Endodermal cell (in vitro differentiated cells): ENCODE data around the gene GLDN. TPM values are rescaled to one million over a fixed set of nuclear protein-coding genes. Genes with fewer than 3 reads are reported as not detected.
"Not testable (repeated sequence)": the region's sequence is repeated elsewhere in the genome, so short reads cannot be mapped to it uniquely, and the experiment has no call there.

ENCODE experiments used
- DNase-seq: peaks from one replicate; pipeline ENCODE4 v3.0.0-alpha.2; 2017
- H3K27ac ChIP-seq: 2 replicates; pipeline ENCODE4 v1.5.1; 2013; ENCODE audit warnings: mild to moderate bottlenecking, low read depth, low read length, moderate library complexity
- H3K27me3 ChIP-seq: 2 replicates; pipeline ENCODE4 v1.6.1; 2013; ENCODE audit warnings: mild to moderate bottlenecking, low read length, moderate library complexity; ENCODE audit not compliant: insufficient read depth, control insufficient read depth, poor library complexity, severe bottlenecking
- H3K36me3 ChIP-seq: 2 replicates; pipeline ENCODE4 v1.7.0; 2013; ENCODE audit warnings: mild to moderate bottlenecking, low read length, moderate library complexity; ENCODE audit not compliant: control insufficient read depth, insufficient read depth
- H3K4me1 ChIP-seq: one replicate; pipeline ENCODE4 v1.7.0; 2013; ENCODE audit warnings: low read length; ENCODE audit not compliant: control insufficient read depth, insufficient read depth
- H3K4me3 ChIP-seq: 2 replicates; pipeline ENCODE4 v1.5.1; 2013; ENCODE audit warnings: mild to moderate bottlenecking, low read length, moderate library complexity
- H3K9ac ChIP-seq: 2 replicates; pipeline ENCODE4 v1.6.1; 2013; ENCODE audit warnings: mild to moderate bottlenecking, low read length, moderate library complexity; ENCODE audit not compliant: poor library complexity, severe bottlenecking; ENCODE audit errors: extremely low read depth
- H3K9me3 ChIP-seq: 2 replicates; pipeline ENCODE4 v1.6.1; 2013; ENCODE audit warnings: mild to moderate bottlenecking, low read length, moderate library complexity; ENCODE audit not compliant: control insufficient read depth
- H3K27ac Mint-ChIP-seq: 2 replicates; pipeline ENCODE4 v1.8.0; 2020; ENCODE audit warnings: mixed read lengths
- H3K27me3 Mint-ChIP-seq: 2 replicates; pipeline ENCODE4 v1.8.0; 2021; ENCODE audit warnings: mild to moderate bottlenecking, mixed read lengths; ENCODE audit not compliant: insufficient read depth
- H3K36me3 Mint-ChIP-seq: 2 replicates; pipeline ENCODE4 v1.8.0; 2020; ENCODE audit warnings: low read depth, mixed read lengths
- H3K4me1 Mint-ChIP-seq: 2 replicates; pipeline ENCODE4 v1.8.0; 2020; ENCODE audit warnings: mixed read lengths
- H3K4me3 Mint-ChIP-seq: 2 replicates; pipeline ENCODE4 v1.8.0; 2020; ENCODE audit warnings: mild to moderate bottlenecking, moderate library complexity, mixed read lengths
- H3K9me3 Mint-ChIP-seq: 2 replicates; pipeline ENCODE4 v1.8.0; 2020; ENCODE audit warnings: mild to moderate bottlenecking, mixed read lengths
- CTCF ChIP-seq: fragments of 200-600 bp; sonication (generic); conservative IDR thresholded peaks from 2 replicates; pipeline ENCODE4 v1.5.0; 2021; ENCODE audit warnings: antibody characterized with exemption, mild to moderate bottlenecking
- WGBS, 2 experiments: methylation state at CpG; one replicate each; pipeline versions ENCODE4 v1.1.5 to v1.1.7; 2013; ENCODE audit warnings: missing lambda C conversion rate in 2 of 2, mixed read lengths in 1 of 2; ENCODE audit not compliant: insufficient coverage in 1 of 2, insufficient read length in 1 of 2; 5-methylcytosine and 5-hydroxymethylcytosine counted together
- total RNA-seq, 2 donors: library from RNA; stranded (reverse); fragmentation: NEBNext Ultra II Directional in 1 of 2; extraction: Animal tissue kit (Norgen Biotek cat#: 25700) in 1 of 2; gene quantifications; 2 replicates in 1 of 2; 3 replicates in 1 of 2; pipeline ENCODE4 v1.2.1, GENCODE V29; 2021

GLDN gene
- total RNA-seq, 2 donors from 2014 or later, result 0.62 to 1.7 TPM

GRCh38 chr15:51414256-51414860, 72.9 kb downstream of the GLDN start:
- Histone ChIP-seq H3K27ac (no peak overlapping the region), H3K9me3 (no peaks in the 10 kb centered on the region), H3K4me3 (no peak overlapping the region), H3K4me1 (peaks cover 3% of the 10 kb centered on the region), H3K36me3 (no peaks in the 10 kb centered on the region), H3K9ac (no peak overlapping the region), H3K27me3 (peaks cover 54% of the 10 kb centered on the region)
- Mint-ChIP-seq H3K9me3 (no peaks in the 10 kb centered on the region), H3K4me1 (peaks cover 31% of the 10 kb centered on the region), H3K27ac (no peak overlapping the region), H3K36me3 (no peaks in the 10 kb centered on the region), H3K4me3 (no peak overlapping the region), H3K27me3 (peaks cover 35% of the 10 kb centered on the region)
- DNase-seq, result no peak
- 89% methylated on average over 4 of the region's 4 CpGs for WGBS, 2 experiments
- TF ChIP-seq CTCF, result no peak

- no peak for DNase-seq
Measured at GRCh38 chr15:51416129-51416528, 74.7 kb downstream of the GLDN start.

GRCh38 chr15:51423040-51423439, 81.6 kb downstream of the GLDN start:
- H3K27ac ChIP-seq, H3K4me3 Mint-ChIP-seq, H3K27me3 ChIP-seq, H3K4me3 ChIP-seq, H3K9ac ChIP-seq, H3K4me1 Mint-ChIP-seq, H3K27ac Mint-ChIP-seq, H3K36me3 ChIP-seq, H3K27me3 Mint-ChIP-seq, DNase-seq, H3K4me1 ChIP-seq, H3K36me3 Mint-ChIP-seq: not testable (repeated sequence)
- peaks cover 30% of the 10 kb centered on the region for H3K9me3 ChIP-seq
- 94 to 100% methylated on average over 3 to 7 of the region's 16 CpGs for WGBS, 2 experiments
- H3K9me3 Mint-ChIP-seq, result peaks cover 12% of the 10 kb centered on the region

More at GRCh38 chr15:51416129-51416528, 74.7 kb downstream of the GLDN start:
- Mint-ChIP-seq H3K9me3 (no peaks in the 10 kb centered on the region), H3K27me3 (peaks cover 24% of the 10 kb centered on the region), H3K36me3 (no peaks in the 10 kb centered on the region), H3K4me3 (no peak overlapping the region), H3K4me1 (peaks cover 30% of the 10 kb centered on the region), H3K27ac (no peak overlapping the region)
- H3K36me3 ChIP-seq, result no peaks in the 10 kb centered on the region
- no peak for TF ChIP-seq CTCF
- no peak overlapping the region for H3K27ac ChIP-seq
- WGBS, 2 experiments, result 26 to 40% methylated on average over 1 to 2 of the region's 4 CpGs
- peaks cover 36% of the 10 kb centered on the region for H3K27me3 ChIP-seq
- no peak overlapping the region for H3K4me3 ChIP-seq
- H3K4me1 ChIP-seq, result peaks cover 1% of the 10 kb centered on the region
- H3K9me3 ChIP-seq, result no peaks in the 10 kb centered on the region
- no peak overlapping the region for H3K9ac ChIP-seq

GRCh38 chr15:51424780-51425179, 83.3 kb downstream of the GLDN start:
- Histone ChIP-seq H3K4me3 (no peak overlapping the region), H3K9me3 (peaks cover 30% of the 10 kb centered on the region), H3K27me3 (no peaks in the 10 kb centered on the region), H3K27ac (no peak overlapping the region), H3K9ac (no peak overlapping the region), H3K4me1 (peaks cover 2% of the 10 kb centered on the region), H3K36me3 (no peaks in the 10 kb centered on the region)
- Mint-ChIP-seq H3K36me3 (no peaks in the 10 kb centered on the region), H3K27me3 (peaks cover 2% of the 10 kb centered on the region), H3K9me3 (peaks cover 20% of the 10 kb centered on the region), H3K4me3 (no peak overlapping the region), H3K4me1 (peaks cover 9% of the 10 kb centered on the region), H3K27ac (no peak overlapping the region)
- no peak for TF ChIP-seq CTCF
- 94 to 100% methylated on average over 1 of the region's 1 CpG for WGBS, 2 experiments
- no peak for DNase-seq
